Vagina (tissue), 2 donors: Measurements from ENCODE around the gene TBC1D14. TPM values are rescaled to one million over a fixed set of nuclear protein-coding genes. Genes with fewer than 3 reads are reported as not detected.

Source experiments
- DNase-seq, 2 donors: peaks; one replicate each; pipeline ENCODE4 v3.0.0-alpha.2; 2017; ENCODE audit errors: extremely low spot score in 2 of 2
- H3K27ac ChIP-seq: fragments of 200-600 bp; sonication (generic); one replicate; pipeline ENCODE4 v1.5.1; 2019
- H3K27me3 ChIP-seq: fragments of 200-600 bp; sonication (generic); one replicate; pipeline ENCODE4 v1.5.1; 2019
- H3K36me3 ChIP-seq, 2 donors: fragments of 200-600 bp; sonication (generic); one replicate each; pipeline ENCODE4 v1.5.1; 2017 to 2019
- H3K4me1 ChIP-seq: fragments of 200-600 bp; sonication (generic); one replicate; pipeline ENCODE4 v1.5.1; 2019
- H3K4me3 ChIP-seq, 2 donors: fragments of 200-600 bp; sonication (generic); 1 replicate in 1 of 2; 2 replicates in 1 of 2; pipeline ENCODE4 v1.5.1; 2016 to 2019
- H3K9me3 ChIP-seq: fragments of 200-600 bp; sonication (generic); one replicate; pipeline ENCODE4 v1.5.1; 2019
- POLR2A ChIP-seq, 2 donors: fragments of 450-650 bp; IDR thresholded peaks; one replicate each; pipeline ENCODE4 v1.6.1; 2017; ENCODE audit warnings: antibody characterized with exemption in 2 of 2, mild to moderate bottlenecking in 2 of 2, moderate library complexity in 2 of 2
- POLR2AphosphoS5 ChIP-seq, 2 donors: sonication (generic); formaldehyde crosslinking; IDR thresholded peaks; one replicate each; pipeline ENCODE4 v1.9.0; 2017; ENCODE audit warnings: antibody characterized with exemption in 2 of 2, mild to moderate bottlenecking in 2 of 2, low read depth in 1 of 2; ENCODE audit not compliant: insufficient read depth in 1 of 2
- intact Hi-C: fragments of 100-400 bp; cut with DNase I; formaldehyde crosslinking; loops from one replicate; pipeline ENCODE4 v1.15.1; 2023
- total RNA-seq: library from RNA; depleted of rRNA; stranded (reverse); fragments of >200 nt; gene quantifications from one replicate; pipeline ENCODE4 v1.2.3, GENCODE V29; 2016
- TF ChIP-seq, protein P1 (sequence below), 3 experiments: fragments of 450-650 bp in 2 of 3; fragments of 200-600 bp in 1 of 3; sonication (generic) in 1 of 3; IDR thresholded peaks; one replicate each; pipeline ENCODE4 v1.5.1; 2017 to 2019; ENCODE audit warnings: antibody characterized with exemption in 3 of 3, mild to moderate bottlenecking in 2 of 3, moderate library complexity in 2 of 3

TBC1D14 gene
- total RNA-seq, 1 donor from 2014 or later: 35.4 TPM

DNA sequence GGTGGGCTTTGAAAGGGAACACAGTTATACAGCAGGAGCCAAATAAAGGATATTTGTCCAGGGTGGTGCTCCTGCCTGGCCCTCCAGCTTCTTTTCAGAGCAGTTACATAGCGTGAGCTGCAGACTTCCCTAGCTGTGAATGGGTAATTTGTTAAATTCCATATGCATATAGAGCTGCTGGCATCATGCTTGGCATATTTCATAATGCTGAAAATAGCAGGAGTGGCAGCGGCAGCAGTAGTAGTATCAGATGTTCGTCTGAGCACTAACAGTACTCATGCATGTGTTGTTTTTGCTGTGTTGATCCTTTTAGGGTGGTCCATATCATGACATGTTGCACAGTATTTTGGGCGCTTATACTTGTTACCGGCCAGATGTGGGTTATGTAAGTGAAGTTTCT is 99.9 kb downstream of the TBC1D14 start:
- no peak overlapping the region for H3K4me3 ChIP-seq
- H3K36me3 ChIP-seq: peaks cover 0 to 41% of the 10 kb centered on the region in 2 donors
- no peak for DNase-seq
- H3K9me3 ChIP-seq: no peaks in the 10 kb centered on the region
- TF ChIP-seq POLR2AphosphoS5 (IDR thresholded peaks at IDR 0.05; ENCODE audit: insufficient read depth in 1 of 2, low read depth in 1 of 2): no peak
- TF ChIP-seq, protein P1, sequence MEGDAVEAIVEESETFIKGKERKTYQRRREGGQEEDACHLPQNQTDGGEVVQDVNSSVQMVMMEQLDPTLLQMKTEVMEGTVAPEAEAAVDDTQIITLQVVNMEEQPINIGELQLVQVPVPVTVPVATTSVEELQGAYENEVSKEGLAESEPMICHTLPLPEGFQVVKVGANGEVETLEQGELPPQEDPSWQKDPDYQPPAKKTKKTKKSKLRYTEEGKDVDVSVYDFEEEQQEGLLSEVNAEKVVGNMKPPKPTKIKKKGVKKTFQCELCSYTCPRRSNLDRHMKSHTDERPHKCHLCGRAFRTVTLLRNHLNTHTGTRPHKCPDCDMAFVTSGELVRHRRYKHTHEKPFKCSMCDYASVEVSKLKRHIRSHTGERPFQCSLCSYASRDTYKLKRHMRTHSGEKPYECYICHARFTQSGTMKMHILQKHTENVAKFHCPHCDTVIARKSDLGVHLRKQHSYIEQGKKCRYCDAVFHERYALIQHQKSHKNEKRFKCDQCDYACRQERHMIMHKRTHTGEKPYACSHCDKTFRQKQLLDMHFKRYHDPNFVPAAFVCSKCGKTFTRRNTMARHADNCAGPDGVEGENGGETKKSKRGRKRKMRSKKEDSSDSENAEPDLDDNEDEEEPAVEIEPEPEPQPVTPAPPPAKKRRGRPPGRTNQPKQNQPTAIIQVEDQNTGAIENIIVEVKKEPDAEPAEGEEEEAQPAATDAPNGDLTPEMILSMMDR (IDR thresholded peaks at IDR 0.05): no peak
- TF ChIP-seq POLR2A (IDR thresholded peaks at IDR 0.05): no peak
- H3K27ac ChIP-seq: no peak overlapping the region
- no peaks in the 10 kb centered on the region for H3K27me3 ChIP-seq
- peaks cover 11% of the 10 kb centered on the region for H3K4me1 ChIP-seq
- intact Hi-C loops: no loop called here

DNA sequence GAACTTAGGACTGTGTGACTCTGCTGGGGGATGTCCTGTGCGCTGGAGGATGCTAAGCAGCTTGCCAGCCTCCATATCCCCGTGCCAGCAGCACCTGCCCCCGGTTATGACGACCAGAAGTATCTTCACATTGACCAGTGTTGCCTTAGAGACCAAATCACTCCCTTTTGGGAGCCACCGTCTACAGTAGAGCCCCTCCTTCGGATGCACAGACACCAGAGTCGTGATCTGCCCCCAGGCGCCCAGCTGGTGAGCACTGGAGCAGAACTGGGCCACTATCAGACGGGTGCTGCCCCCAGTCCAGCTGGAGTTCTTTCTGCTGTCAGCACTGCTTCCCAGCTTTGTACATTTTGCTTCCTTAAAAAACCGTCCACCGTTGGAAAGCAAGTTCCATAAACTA is 103.5 kb downstream of the TBC1D14 start:
- H3K27ac ChIP-seq: no peak overlapping the region
- no peaks in the 10 kb centered on the region for H3K4me1 ChIP-seq
- no peak for DNase-seq
- no peaks in the 10 kb centered on the region for H3K9me3 ChIP-seq
- peaks cover 0 to 61% of the 10 kb centered on the region in 2 donors for H3K36me3 ChIP-seq
- no peaks in the 10 kb centered on the region for H3K27me3 ChIP-seq
- no peak overlapping the region for H3K4me3 ChIP-seq
- intact Hi-C loops: no loop called here
- TF ChIP-seq, protein P1 (IDR thresholded peaks at IDR 0.05): no peak
- TF ChIP-seq POLR2A (IDR thresholded peaks at IDR 0.05): no peak
- no peak for TF ChIP-seq POLR2AphosphoS5 (IDR thresholded peaks at IDR 0.05; ENCODE audit: insufficient read depth in 1 of 2, low read depth in 1 of 2)

DNA sequence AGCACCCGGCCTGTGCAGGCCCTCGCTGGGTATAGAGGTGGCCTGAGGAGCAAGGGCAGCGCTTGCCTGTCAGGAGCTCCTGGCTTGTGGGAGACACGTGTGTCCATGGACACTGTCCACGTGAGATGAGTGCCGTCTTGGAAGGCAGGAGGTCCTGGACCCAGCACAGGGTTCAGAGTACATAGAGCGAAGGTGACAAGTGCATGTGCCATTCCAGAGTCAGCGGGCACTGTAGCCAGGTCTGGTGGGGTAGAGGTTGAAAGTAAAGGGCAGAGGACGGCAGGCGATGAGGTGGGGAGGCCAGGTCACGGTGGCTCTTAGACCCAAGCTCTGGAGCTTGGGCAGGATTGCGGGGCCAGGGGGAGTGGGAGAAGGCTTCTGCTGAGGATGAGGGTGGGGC is 105.2 kb downstream of the TBC1D14 start:
- H3K27me3 ChIP-seq: no peaks in the 10 kb centered on the region
- no peaks in the 10 kb centered on the region for H3K4me1 ChIP-seq
- intact Hi-C loops: no loop called here
- no peak overlapping the region for H3K4me3 ChIP-seq
- H3K36me3 ChIP-seq: peaks cover 0 to 52% of the 10 kb centered on the region in 2 donors
- no peak overlapping the region for H3K27ac ChIP-seq
- DNase-seq: no peak
- no peak for TF ChIP-seq POLR2A (IDR thresholded peaks at IDR 0.05)
- TF ChIP-seq, protein P1 (IDR thresholded peaks at IDR 0.05): no peak
- no peak for TF ChIP-seq POLR2AphosphoS5 (IDR thresholded peaks at IDR 0.05; ENCODE audit: insufficient read depth in 1 of 2, low read depth in 1 of 2)
- H3K9me3 ChIP-seq: no peaks in the 10 kb centered on the region

DNA sequence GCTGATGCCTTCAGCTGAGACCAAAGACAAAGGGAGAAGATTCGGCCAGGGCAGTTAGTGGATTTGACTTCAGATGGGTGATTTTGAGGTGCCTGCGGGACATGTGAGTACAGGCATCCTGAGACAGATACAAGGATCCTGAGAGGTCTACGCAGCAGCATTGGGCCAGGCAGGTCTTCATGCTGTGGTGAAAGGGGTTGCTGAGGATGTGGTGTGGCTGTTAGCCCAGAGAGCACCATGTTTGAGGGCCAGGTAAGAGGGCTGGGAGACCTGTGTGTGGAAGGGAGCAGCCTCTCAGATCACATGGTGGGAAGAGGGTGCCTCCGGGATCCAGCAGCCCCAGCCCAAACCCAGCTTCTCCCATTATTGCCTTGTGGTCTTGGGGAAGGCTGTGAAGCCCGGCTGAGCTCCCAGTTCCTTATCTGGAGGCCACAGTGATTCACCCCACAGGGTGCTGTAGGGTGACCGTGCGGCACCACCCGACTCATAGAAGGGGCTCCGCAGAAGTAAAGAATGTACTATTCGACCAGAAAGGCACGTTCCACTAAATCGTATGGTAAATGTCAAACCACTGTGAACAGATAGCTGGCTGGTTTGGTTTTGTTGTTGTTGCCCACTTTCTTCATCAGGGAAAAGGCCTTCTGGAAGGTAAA is 105.9 kb downstream of the TBC1D14 start:
- peaks cover 0 to 46% of the 10 kb centered on the region in 2 donors for H3K36me3 ChIP-seq
- TF ChIP-seq POLR2AphosphoS5 (IDR thresholded peaks at IDR 0.05; ENCODE audit: insufficient read depth in 1 of 2, low read depth in 1 of 2) (no peak), POLR2A (IDR thresholded peaks at IDR 0.05) (no peak)
- TF ChIP-seq, protein P1 (IDR thresholded peaks at IDR 0.05): no peak
- intact Hi-C loops: no loop called here
- DNase-seq: no peak
- no peak overlapping the region for H3K4me3 ChIP-seq
- H3K9me3 ChIP-seq: no peaks in the 10 kb centered on the region
- H3K4me1 ChIP-seq: no peaks in the 10 kb centered on the region
- no peak overlapping the region for H3K27ac ChIP-seq
- no peaks in the 10 kb centered on the region for H3K27me3 ChIP-seq

DNA sequence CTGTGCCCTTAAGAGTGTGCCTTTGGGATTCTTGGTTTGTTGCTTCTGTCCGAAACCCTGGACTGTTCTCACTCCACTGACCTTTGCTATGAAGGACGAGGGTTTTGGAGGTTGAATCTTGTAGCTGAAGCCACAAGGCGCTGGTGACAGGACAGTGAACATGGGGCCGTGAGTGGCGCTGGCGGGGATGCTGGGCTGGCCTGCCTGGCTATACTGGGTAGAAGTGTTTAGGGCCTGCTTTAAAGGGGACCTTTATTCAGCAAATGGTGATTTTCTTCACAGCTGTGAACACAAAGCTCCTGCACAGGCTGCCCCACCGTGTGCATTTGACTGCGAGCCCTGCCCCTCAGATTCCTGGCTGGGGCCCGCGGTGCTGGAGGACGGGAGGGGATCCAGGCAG is 106.5 kb downstream of the TBC1D14 start:
- Histone ChIP-seq H3K4me1 (no peaks in the 10 kb centered on the region), H3K27ac (no peak overlapping the region), H3K36me3 (peaks cover 0 to 41% of the 10 kb centered on the region in 2 donors), H3K9me3 (no peaks in the 10 kb centered on the region), H3K27me3 (no peaks in the 10 kb centered on the region), H3K4me3 (no peak overlapping the region)
- intact Hi-C loops: no loop called here
- DNase-seq: no peak
- no peak for TF ChIP-seq POLR2AphosphoS5 (IDR thresholded peaks at IDR 0.05; ENCODE audit: insufficient read depth in 1 of 2, low read depth in 1 of 2)
- TF ChIP-seq POLR2A (IDR thresholded peaks at IDR 0.05): no peak
- TF ChIP-seq, protein P1 (IDR thresholded peaks at IDR 0.05): no peak
